Spleen (tissue), 11 donors: ENCODE data around the gene BICDL2. TPM values are rescaled to one million over a fixed set of nuclear protein-coding genes. Genes with fewer than 3 reads are reported as not detected.

Experiments
- DNase-seq: peaks from one replicate; pipeline ENCODE4 v3.0.0-alpha.2; 2020
- H3K27ac ChIP-seq, 8 donors: fragments of 200-600 bp; sonication (generic) in 7 of 8; 1 replicate in 4 of 8; 2 replicates in 4 of 8; pipeline versions ENCODE4 v1.5.0 to v1.8.0; 2016 to 2021; ENCODE audit warnings: inconsistent platforms in 4 of 8, mild to moderate bottlenecking in 4 of 8, moderate library complexity in 1 of 8
- H3K27me3 ChIP-seq, 7 donors: fragments of 200-600 bp; sonication (generic) in 6 of 7; replicated peaks in 1 of 7; 1 replicate in 4 of 7; 2 replicates in 3 of 7; pipeline versions ENCODE4 v1.5.0 to v1.8.0; 2016 to 2021; ENCODE audit warnings: inconsistent platforms in 3 of 7, mild to moderate bottlenecking in 1 of 7
- H3K36me3 ChIP-seq, 6 donors: fragments of 200-600 bp; sonication (generic) in 5 of 6; 1 replicate in 4 of 6; 2 replicates in 2 of 6; pipeline versions ENCODE4 v1.5.0 to v1.8.0; 2016 to 2021; ENCODE audit warnings: inconsistent platforms in 2 of 6
- H3K4me1 ChIP-seq, 6 donors: fragments of 200-600 bp; sonication (generic) in 5 of 6; 1 replicate in 3 of 6; 2 replicates in 3 of 6; pipeline versions ENCODE4 v1.5.0 to v1.8.0; 2016 to 2021; ENCODE audit warnings: inconsistent platforms in 3 of 6
- H3K4me3 ChIP-seq, 8 donors: fragments of 200-600 bp; sonication (generic) in 7 of 8; 1 replicate in 4 of 8; 2 replicates in 4 of 8; pipeline versions ENCODE4 v1.5.0 to v1.8.0; 2016 to 2021; ENCODE audit warnings: inconsistent platforms in 4 of 8, mild to moderate bottlenecking in 4 of 8, moderate library complexity in 2 of 8
- H3K9me3 ChIP-seq, 8 donors: fragments of 200-600 bp; sonication (generic) in 7 of 8; 1 replicate in 4 of 8; 2 replicates in 4 of 8; pipeline versions ENCODE4 v1.5.0 to v1.8.0; 2016 to 2021; ENCODE audit warnings: inconsistent platforms in 4 of 8
- CTCF ChIP-seq, 11 experiments: fragments of 200-600 bp in 7 of 11; fragments of 450-650 bp in 4 of 11; sonication (generic) in 4 of 11; IDR thresholded peaks in 8 of 11; conservative IDR thresholded peaks in 3 of 11; 1 replicate in 7 of 11; 2 replicates in 4 of 11; pipeline versions ENCODE4 v1.4.0 to v1.8.0; 2016 to 2021; ENCODE audit warnings: antibody characterized with exemption in 11 of 11, inconsistent platforms in 4 of 11, mild to moderate bottlenecking in 1 of 11
- POLR2A ChIP-seq, 3 donors: fragments of 450-650 bp; IDR thresholded peaks; one replicate each; pipeline ENCODE4 v1.5.1; 2017; ENCODE audit warnings: antibody characterized with exemption in 3 of 3, mild to moderate bottlenecking in 1 of 3
- POLR2AphosphoS5 ChIP-seq, 3 donors: sonication (generic); formaldehyde crosslinking; IDR thresholded peaks; one replicate each; pipeline ENCODE4 v1.5.1; 2017; ENCODE audit warnings: antibody characterized with exemption in 3 of 3
- WGBS, 5 donors: extraction: QIAGEN DNeasy Blood & Tissue Kit in 3 of 5; methylation state at CpG; one replicate each; pipeline versions ENCODE4 v1.1.5 to v1.1.7; 2013 to 2018; 5-methylcytosine and 5-hydroxymethylcytosine counted together
- intact Hi-C: fragments of 100-400 bp; cut with DNase I; formaldehyde crosslinking; loops from one replicate; pipeline ENCODE4 v1.15.0; 2023; ENCODE audit warnings: low total_unique reads
- polyA plus RNA-seq, 3 donors: library from polyadenylated mRNA; stranded (reverse); fragments of 200-250 nt; gene quantifications; one replicate each; pipeline ENCODE4 v1.2.1, GENCODE V29; 2013
- small RNA-seq, 4 donors: library from RNA; depleted of rRNA; stranded (forward); fragments of <200 nt; gene quantifications; one replicate each; pipeline ENCODE3, GENCODE V24; 2016
- total RNA-seq, 7 donors: library from RNA; depleted of rRNA in 3 of 7; stranded (reverse); fragments of >200 nt in 3 of 7; fragmentation: NEBNext Ultra II Directional in 4 of 7; extraction: Animal tissue kit (Norgen Biotek cat#: 25700) in 4 of 7; gene quantifications; one replicate each; pipeline versions ENCODE4 v1.1.0 to v1.2.1, GENCODE V29; 2016 to 2021
- donor health status: healthy with polysubstance abuse.
- donor health status: DM: no; HTN: no; CAD: no; lungs with moderate emphysema.
- donor health status: DM: no; HTN: no; CAD: no.
- donor health status: Bipolar disorder and iron deficiency.
- donor health status: healthy.
- donor health status: DM: no; HTN: no; CAD: no.
- donor health status: DM: yes; HTN: yes; CAD: no.

The BICDL2 gene
- total and polyA plus RNA-seq, 10 donors, result 0.03 to 0.77 (median 0.30) TPM; not detected in 3

- intact Hi-C loops, result no loop called here
- TF ChIP-seq POLR2AphosphoS5 (IDR thresholded peaks at IDR 0.05), result no peak
- TF ChIP-seq CTCF (IDR thresholded peaks at IDR 0.05 in 8 of 11, conservative IDR thresholded peaks at IDR 0.05 in 3 of 11), result no peak
- no peak for TF ChIP-seq POLR2A (IDR thresholded peaks at IDR 0.05)
- H3K27ac ChIP-seq, result peak overlapping the region in 4 of 8 donors; percentile 89 to 94 (median 92)
- H3K27me3 ChIP-seq, result peaks cover 0 to 22% (median 5%) of the 10 kb centered on the region in 7 donors
- peak overlapping the region in 5 of 8 donors; percentile 64 to 90 (median 73) for H3K4me3 ChIP-seq
- H3K9me3 ChIP-seq, result no peaks in the 10 kb centered on the region
- H3K4me1 ChIP-seq, result peaks cover 16 to 64% (median 38%) of the 10 kb centered on the region in 6 donors
- H3K36me3 ChIP-seq, result peaks cover 0 to 14% (median 0%) of the 10 kb centered on the region in 6 donors
- DNase-seq, result no peak
- 63 to 82% (median 63%) methylated on average over 33 of the region's 33 CpGs for WGBS, 5 donors
These were observed 55.4 kb downstream of the BICDL2 start for GRCh38 chr16:2981177-2981898.

- Histone ChIP-seq H3K4me3 (peak within 1 kb of the TSS; percentile 49 to 90 (median 73)), H3K27me3 (peaks cover 0 to 21% (median 5%) of the 10 kb centered on the region in 7 donors), H3K9me3 (no peaks in the 10 kb centered on the region), H3K36me3 (peaks cover 0 to 23% (median 0%) of the 10 kb centered on the region in 6 donors), H3K4me1 (peaks cover 16 to 57% (median 35%) of the 10 kb centered on the region in 6 donors), H3K27ac (peak within 1 kb of the TSS; percentile 87 to 94 (median 91))
- WGBS, 5 donors, result 6 to 14% (median 7%) methylated on average over 41 to 91 of the region's 91 CpGs
- DNase-seq, result peak; percentile 98
- TF ChIP-seq POLR2A (IDR thresholded peaks at IDR 0.05) (peak; percentile 39 to 94 (median 91)), POLR2AphosphoS5 (IDR thresholded peaks at IDR 0.05) (peak; percentile 99), CTCF (IDR thresholded peaks at IDR 0.05 in 8 of 11, conservative IDR thresholded peaks at IDR 0.05 in 3 of 11) (peak in 1 of 11 experiments; percentile 36)
- intact Hi-C loops, result no loop called here
These were observed 56.2 kb downstream of the BICDL2 start, which contains the start of gene PKMYT1 for GRCh38 chr16:2980227-2981176. TSS of gene PKMYT1 (minus strand) at chr16:2980446. CDS start at chr16:2979657, 789 bp downstream.

- Histone ChIP-seq H3K4me3 (peak overlapping the region; percentile 49 to 90 (median 73)), H3K4me1 (peaks cover 16 to 53% (median 35%) of the 10 kb centered on the region in 6 donors), H3K36me3 (peaks cover 0 to 30% (median 0%) of the 10 kb centered on the region in 6 donors), H3K27ac (peak overlapping the region in 4 of 8 donors; percentile 89 to 94 (median 92)), H3K9me3 (no peaks in the 10 kb centered on the region), H3K27me3 (peaks cover 0 to 19% (median 5%) of the 10 kb centered on the region in 7 donors)
- intact Hi-C loops, result no loop called here
- TF ChIP-seq POLR2A (IDR thresholded peaks at IDR 0.05), result no peak
- no peak for TF ChIP-seq POLR2AphosphoS5 (IDR thresholded peaks at IDR 0.05)
- TF ChIP-seq CTCF (IDR thresholded peaks at IDR 0.05 in 8 of 11, conservative IDR thresholded peaks at IDR 0.05 in 3 of 11), result no peak
- no peak for DNase-seq
- 1 to 13% (median 7%) methylated on average over 23 to 43 of the region's 43 CpGs for WGBS, 5 donors
These were observed 57.0 kb downstream of the BICDL2 start for GRCh38 chr16:2979669-2980226.

Small RNA genes lying within 50 kb of the gene (small RNA-seq; reads per million reads assigned to genes)
- gene LINC00514, result 0 reads per million in 4 donors
- gene RNU1-22P, result 0 to 0.08 (median 0.03) reads per million in 4 donors

Other genes starting within 250 kb of the BICDL2 start
- gene PRSS33, start 249.4 kb downstream of the BICDL2 start, total RNA-seq, result under 1 TPM in 2 of 7 donors, not detected in 5; 0.32 to 0.67 TPM
- gene PRSS33, start 249.4 kb downstream of the BICDL2 start, polyA plus RNA-seq, result under 1 TPM in 1 of 3 donors, not detected in 2; 0.03 TPM
- not detected for gene PRSS41, start 238.5 kb downstream of the BICDL2 start, total RNA-seq
- gene PRSS41, start 238.5 kb downstream of the BICDL2 start, polyA plus RNA-seq, result not detected
- gene PRSS21, start 219.7 kb downstream of the BICDL2 start, total RNA-seq, result 1 to 10 TPM in 6 of 7 donors, under 1 TPM in 1; 0.81 to 4.9 (median 1.5) TPM
- gene PRSS21, start 219.7 kb downstream of the BICDL2 start, polyA plus RNA-seq, result 1 to 10 TPM in 2 of 3 donors, under 1 TPM in 1; 0.49 to 3.4 (median 1.8) TPM
- 1 to 10 TPM in 5 of 7 donors, under 1 TPM in 1, not detected in 1; 0.79 to 3.8 (median 1.5) TPM for gene ZG16B, start 206.6 kb downstream of the BICDL2 start, total RNA-seq
- 1 to 10 TPM in 2 of 3 donors, under 1 TPM in 1; 0.73 to 1.6 (median 1.5) TPM for gene ZG16B, start 206.6 kb downstream of the BICDL2 start, polyA plus RNA-seq
- under 1 TPM in 1 of 7 donors, not detected in 6; 0.60 TPM for gene PRSS22, start 178.8 kb downstream of the BICDL2 start, total RNA-seq
- under 1 TPM in 2 of 3 donors, not detected in 1; 0.19 to 0.33 TPM for gene PRSS22, start 178.8 kb downstream of the BICDL2 start, polyA plus RNA-seq
- gene FLYWCH2, start 153.7 kb downstream of the BICDL2 start, total RNA-seq, result 10 to 100 TPM; 27.5 to 98.6 (median 48.4) TPM
- gene FLYWCH2, start 153.7 kb downstream of the BICDL2 start, polyA plus RNA-seq, result 10 to 100 TPM; 31.6 to 62.6 (median 49.5) TPM
- 10 to 100 TPM; 34.8 to 79.3 (median 57.0) TPM for gene FLYWCH1, start 125.0 kb downstream of the BICDL2 start, total RNA-seq
- 10 to 100 TPM; 14.0 to 47.0 (median 43.9) TPM for gene FLYWCH1, start 125.0 kb downstream of the BICDL2 start, polyA plus RNA-seq
- gene KREMEN2, start 72.7 kb downstream of the BICDL2 start, total RNA-seq, result 1 to 10 TPM in 1 of 7 donors, under 1 TPM in 1, not detected in 5; 0.40 to 1.0 TPM
- 1 to 10 TPM in 1 of 3 donors, under 1 TPM in 2; 0.41 to 1.2 (median 0.42) TPM for gene KREMEN2, start 72.7 kb downstream of the BICDL2 start, polyA plus RNA-seq
- 1 to 10 TPM; 3.3 to 9.0 (median 6.4) TPM for gene PAQR4, start 67.6 kb downstream of the BICDL2 start, total RNA-seq
- 1 to 10 TPM; 2.1 to 7.1 (median 6.3) TPM for gene PAQR4, start 67.6 kb downstream of the BICDL2 start, polyA plus RNA-seq
- gene PKMYT1, start 56.5 kb downstream of the BICDL2 start, total RNA-seq, result 1 to 10 TPM; 3.3 to 9.6 (median 5.6) TPM
- gene PKMYT1, start 56.5 kb downstream of the BICDL2 start, polyA plus RNA-seq, result 10 to 100 TPM in 1 of 3 donors, 1 to 10 TPM in 2; 3.9 to 11.3 (median 6.8) TPM
- 1 to 10 TPM in 2 of 7 donors, under 1 TPM in 5; 0.24 to 1.7 (median 0.56) TPM for gene CLDN9, start 24.0 kb downstream of the BICDL2 start, total RNA-seq
- under 1 TPM; 0.06 to 0.37 (median 0.16) TPM for gene CLDN9, start 24.0 kb downstream of the BICDL2 start, polyA plus RNA-seq
- not detected for gene CLDN6, start 18.8 kb downstream of the BICDL2 start, total RNA-seq
- gene CLDN6, start 18.8 kb downstream of the BICDL2 start, polyA plus RNA-seq, result not detected
- gene TNFRSF12A, start 16.6 kb downstream of the BICDL2 start, total RNA-seq, result 10 to 100 TPM in 3 of 7 donors, 1 to 10 TPM in 4; 2.0 to 26.1 (median 7.5) TPM
- gene TNFRSF12A, start 16.6 kb downstream of the BICDL2 start, polyA plus RNA-seq, result 10 to 100 TPM in 1 of 3 donors, 1 to 10 TPM in 2; 7.7 to 16.5 (median 8.3) TPM
- gene HCFC1R1, start 13.0 kb downstream of the BICDL2 start, total RNA-seq, result 10 to 100 TPM; 15.5 to 30.8 (median 21.6) TPM
- gene HCFC1R1, start 13.0 kb downstream of the BICDL2 start, polyA plus RNA-seq, result 10 to 100 TPM; 60.5 to 74.5 (median 62.8) TPM
- 10 to 100 TPM; 19.3 to 30.4 (median 26.3) TPM for gene THOC6, start 12.9 kb downstream of the BICDL2 start, total RNA-seq
- gene THOC6, start 12.9 kb downstream of the BICDL2 start, polyA plus RNA-seq, result 10 to 100 TPM; 40.7 to 57.2 (median 41.0) TPM
- gene MMP25, start 9.6 kb upstream of the BICDL2 start, total RNA-seq, result 100 to 1,000 TPM in 4 of 7 donors, 10 to 100 TPM in 3; 24.3 to 282 (median 113) TPM
- gene MMP25, start 9.6 kb upstream of the BICDL2 start, polyA plus RNA-seq, result 10 to 100 TPM in 2 of 3 donors, 1 to 10 TPM in 1; 2.7 to 45.0 (median 41.9) TPM
- gene IL32, start 28.7 kb upstream of the BICDL2 start, total RNA-seq, result 100 to 1,000 TPM; 171 to 414 (median 309) TPM
- 100 to 1,000 TPM; 256 to 624 (median 277) TPM for gene IL32, start 28.7 kb upstream of the BICDL2 start, polyA plus RNA-seq
- under 1 TPM in 1 of 7 donors, not detected in 6; 0.85 TPM for gene ZSCAN10, start 62.4 kb upstream of the BICDL2 start, total RNA-seq
- under 1 TPM in 2 of 3 donors, not detected in 1; 0.02 to 0.06 TPM for gene ZSCAN10, start 62.4 kb upstream of the BICDL2 start, polyA plus RNA-seq
- 10 to 100 TPM in 1 of 7 donors, 1 to 10 TPM in 6; 4.1 to 10.4 (median 5.3) TPM for gene ZNF205, start 75.6 kb upstream of the BICDL2 start, total RNA-seq
- 10 to 100 TPM in 1 of 3 donors, 1 to 10 TPM in 2; 3.5 to 14.2 (median 6.9) TPM for gene ZNF205, start 75.6 kb upstream of the BICDL2 start, polyA plus RNA-seq
- 10 to 100 TPM in 1 of 7 donors, 1 to 10 TPM in 6; 6.8 to 11.4 (median 7.9) TPM for gene ZNF213, start 98.1 kb upstream of the BICDL2 start, total RNA-seq
- gene ZNF213, start 98.1 kb upstream of the BICDL2 start, polyA plus RNA-seq, result 1 to 10 TPM; 2.4 to 5.9 (median 2.9) TPM
- not detected for gene OR1F1, start 151.3 kb upstream of the BICDL2 start, total RNA-seq
- not detected for gene OR1F1, start 151.3 kb upstream of the BICDL2 start, polyA plus RNA-seq
- 10 to 100 TPM; 14.2 to 24.4 (median 15.4) TPM for gene ZNF200, start 198.2 kb upstream of the BICDL2 start, total RNA-seq
- 1 to 10 TPM; 4.2 to 6.3 (median 4.8) TPM for gene ZNF200, start 198.2 kb upstream of the BICDL2 start, polyA plus RNA-seq
- 10 to 100 TPM; 14.9 to 61.1 (median 28.0) TPM for gene MEFV, start 219.7 kb upstream of the BICDL2 start, total RNA-seq
- 1 to 10 TPM in 2 of 3 donors, under 1 TPM in 1; 0.39 to 3.7 (median 1.2) TPM for gene MEFV, start 219.7 kb upstream of the BICDL2 start, polyA plus RNA-seq
- 10 to 100 TPM; 27.8 to 51.9 (median 39.1) TPM for gene ZNF263, start 246.5 kb upstream of the BICDL2 start, total RNA-seq
- gene ZNF263, start 246.5 kb upstream of the BICDL2 start, polyA plus RNA-seq, result 10 to 100 TPM; 16.0 to 21.6 (median 19.8) TPM